WTC11 (cell line): ENCODE results near the gene KIAA1958.

ENCODE experiments used
- ATF1 ChIP-seq: sonication (generic); formaldehyde crosslinking; IDR thresholded peaks from 2 replicates; pipeline ENCODE4 v1.8.1; 2023; ENCODE audit warnings: mild to moderate bottlenecking, moderate library complexity, missing genetic modification reagents
- GABPB1 ChIP-seq: sonication (generic); formaldehyde crosslinking; IDR thresholded peaks from 2 replicates; pipeline ENCODE4 v1.8.1; 2023; ENCODE audit warnings: mild to moderate bottlenecking, missing genetic modification reagents
- JUN ChIP-seq: sonication (generic); formaldehyde crosslinking; IDR thresholded peaks from 2 replicates; pipeline ENCODE4 v1.8.0; 2023; ENCODE audit warnings: mild to moderate bottlenecking, missing genetic modification reagents
- MXD4 ChIP-seq: fragments of 250-450 bp; sonication (Bioruptor Pico); IDR thresholded peaks from 2 replicates; pipeline ENCODE4 v1.8.0; 2021; ENCODE audit warnings: mild to moderate bottlenecking, moderate library complexity, borderline replicate concordance
- MYBL2 ChIP-seq: sonication (generic); formaldehyde crosslinking; IDR thresholded peaks from 2 replicates; pipeline ENCODE4 v1.8.1; 2023; ENCODE audit warnings: mild to moderate bottlenecking, moderate library complexity, missing genetic modification reagents
- SMAD4 ChIP-seq: sonication (generic); formaldehyde crosslinking; IDR thresholded peaks from 2 replicates; pipeline ENCODE4 v1.8.0; 2022; ENCODE audit warnings: mild to moderate bottlenecking, missing genetic modification reagents
- SP1 ChIP-seq: sonication (generic); formaldehyde crosslinking; conservative IDR thresholded peaks from 2 replicates; pipeline ENCODE4 v1.8.1; 2022; ENCODE audit warnings: missing genetic modification reagents
- TP53 ChIP-seq: sonication (generic); formaldehyde crosslinking; IDR thresholded peaks from 2 replicates; pipeline ENCODE4 v1.8.1; 2023; ENCODE audit warnings: mild to moderate bottlenecking, missing genetic modification reagents
- ZNF317 ChIP-seq: sonication (generic); formaldehyde crosslinking; IDR thresholded peaks from 2 replicates; pipeline ENCODE4 v1.8.1; 2023; ENCODE audit warnings: low read depth, mild to moderate bottlenecking, moderate library complexity, missing genetic modification reagents, borderline replicate concordance
- TF ChIP-seq, protein P1 (sequence below): fragments of 200-600 bp; IDR thresholded peaks from 2 replicates; pipeline ENCODE4 v1.8.0; 2022; ENCODE audit warnings: antibody characterized with exemption
- TF ChIP-seq, protein P2 (sequence below): sonication (generic); formaldehyde crosslinking; conservative IDR thresholded peaks from 2 replicates; pipeline ENCODE4 v1.8.1; 2022; ENCODE audit warnings: mild to moderate bottlenecking, missing genetic modification reagents
- TF ChIP-seq, protein P3 (sequence below): sonication (generic); formaldehyde crosslinking; IDR thresholded peaks from 2 replicates; pipeline ENCODE4 v1.8.1; 2023; ENCODE audit warnings: mild to moderate bottlenecking, missing genetic modification reagents

DNA sequence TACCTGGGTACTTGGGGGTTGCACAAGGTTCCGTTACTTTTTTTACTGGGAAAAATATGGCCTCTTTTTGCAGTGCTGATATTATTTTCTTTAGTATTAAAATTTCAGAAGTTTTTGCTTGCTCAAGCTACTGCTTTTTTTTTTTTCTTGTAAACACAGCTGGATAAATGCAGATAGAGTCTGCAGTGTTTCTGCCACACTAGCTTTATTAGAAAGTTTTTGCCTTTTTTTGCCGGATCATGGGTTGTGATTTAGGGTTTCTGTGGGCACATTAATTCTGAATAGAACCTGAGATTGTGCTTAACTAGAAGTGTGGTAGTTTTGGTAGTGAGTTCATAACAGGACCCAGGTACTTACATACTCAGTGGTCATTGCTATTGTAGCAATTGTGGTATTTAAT, 19.9 kb downstream of the KIAA1958 start:
- TF ChIP-seq SP1 (CRISPR knock-in tag) (no peak), MYBL2 (CRISPR knock-in tag) (no peak), GABPB1 (CRISPR knock-in tag) (no peak), SMAD4 (CRISPR knock-in tag) (no peak), ATF1 (CRISPR knock-in tag) (no peak), TP53 (CRISPR knock-in tag) (no peak), MXD4 (CRISPR knock-in tag) (no peak), ZNF317 (no peak), JUN (CRISPR knock-in tag) (no peak)
- TF ChIP-seq, protein P1, sequence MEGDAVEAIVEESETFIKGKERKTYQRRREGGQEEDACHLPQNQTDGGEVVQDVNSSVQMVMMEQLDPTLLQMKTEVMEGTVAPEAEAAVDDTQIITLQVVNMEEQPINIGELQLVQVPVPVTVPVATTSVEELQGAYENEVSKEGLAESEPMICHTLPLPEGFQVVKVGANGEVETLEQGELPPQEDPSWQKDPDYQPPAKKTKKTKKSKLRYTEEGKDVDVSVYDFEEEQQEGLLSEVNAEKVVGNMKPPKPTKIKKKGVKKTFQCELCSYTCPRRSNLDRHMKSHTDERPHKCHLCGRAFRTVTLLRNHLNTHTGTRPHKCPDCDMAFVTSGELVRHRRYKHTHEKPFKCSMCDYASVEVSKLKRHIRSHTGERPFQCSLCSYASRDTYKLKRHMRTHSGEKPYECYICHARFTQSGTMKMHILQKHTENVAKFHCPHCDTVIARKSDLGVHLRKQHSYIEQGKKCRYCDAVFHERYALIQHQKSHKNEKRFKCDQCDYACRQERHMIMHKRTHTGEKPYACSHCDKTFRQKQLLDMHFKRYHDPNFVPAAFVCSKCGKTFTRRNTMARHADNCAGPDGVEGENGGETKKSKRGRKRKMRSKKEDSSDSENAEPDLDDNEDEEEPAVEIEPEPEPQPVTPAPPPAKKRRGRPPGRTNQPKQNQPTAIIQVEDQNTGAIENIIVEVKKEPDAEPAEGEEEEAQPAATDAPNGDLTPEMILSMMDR: no peak
- TF ChIP-seq, protein P2, sequence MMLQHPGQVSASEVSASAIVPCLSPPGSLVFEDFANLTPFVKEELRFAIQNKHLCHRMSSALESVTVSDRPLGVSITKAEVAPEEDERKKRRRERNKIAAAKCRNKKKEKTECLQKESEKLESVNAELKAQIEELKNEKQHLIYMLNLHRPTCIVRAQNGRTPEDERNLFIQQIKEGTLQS (CRISPR knock-in tag): no peak
- TF ChIP-seq, protein P3, sequence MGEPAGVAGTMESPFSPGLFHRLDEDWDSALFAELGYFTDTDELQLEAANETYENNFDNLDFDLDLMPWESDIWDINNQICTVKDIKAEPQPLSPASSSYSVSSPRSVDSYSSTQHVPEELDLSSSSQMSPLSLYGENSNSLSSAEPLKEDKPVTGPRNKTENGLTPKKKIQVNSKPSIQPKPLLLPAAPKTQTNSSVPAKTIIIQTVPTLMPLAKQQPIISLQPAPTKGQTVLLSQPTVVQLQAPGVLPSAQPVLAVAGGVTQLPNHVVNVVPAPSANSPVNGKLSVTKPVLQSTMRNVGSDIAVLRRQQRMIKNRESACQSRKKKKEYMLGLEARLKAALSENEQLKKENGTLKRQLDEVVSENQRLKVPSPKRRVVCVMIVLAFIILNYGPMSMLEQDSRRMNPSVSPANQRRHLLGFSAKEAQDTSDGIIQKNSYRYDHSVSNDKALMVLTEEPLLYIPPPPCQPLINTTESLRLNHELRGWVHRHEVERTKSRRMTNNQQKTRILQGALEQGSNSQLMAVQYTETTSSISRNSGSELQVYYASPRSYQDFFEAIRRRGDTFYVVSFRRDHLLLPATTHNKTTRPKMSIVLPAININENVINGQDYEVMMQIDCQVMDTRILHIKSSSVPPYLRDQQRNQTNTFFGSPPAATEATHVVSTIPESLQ (CRISPR knock-in tag): no peak
